Activated CD4-positive, alpha-beta T cell treated with anti-CD3 and anti-CD28 coated beads, Interleukin-2, Interleukin-6, amounts not matched to agents 100 ng/mL and 50 ng/mL, durations not matched to agents 16 hours and 8 hours (primary cell): Measurements from ENCODE around the gene EDARADD.
"Not testable (repeated sequence)": the region's sequence is repeated elsewhere in the genome, so short reads cannot be mapped to it uniquely, and the experiment has no call there.

ENCODE experiments used
- DNase-seq: peaks from one replicate; pipeline ENCODE4 v3.0.0-alpha.2; 2020

Gene EDARADD

GRCh38 chr1:236491469-236492136 lies 97.5 kb downstream of the EDARADD start:
- DNase-seq: no peak

- DNase-seq: no peak
These were observed 98.3 kb downstream of the EDARADD start for GRCh38 chr1:236492378-236492777.

- DNase-seq: no peak
These were observed 100.0 kb downstream of the EDARADD start for GRCh38 chr1:236494082-236494481.

GRCh38 chr1:236494586-236495466 lies 100.7 kb downstream of the EDARADD start:
- no peak for DNase-seq

GRCh38 chr1:236495467-236496112 lies 101.5 kb downstream of the EDARADD start:
- no peak for DNase-seq

- DNase-seq: no peak
These were observed 103.8 kb downstream of the EDARADD start for GRCh38 chr1:236497908-236498307.

GRCh38 chr1:236501093-236501492 lies 107.0 kb downstream of the EDARADD start:
- DNase-seq: no peak

- DNase-seq: no peak
These were observed 108.5 kb downstream of the EDARADD start for GRCh38 chr1:236502579-236502971.

- peak; percentile 22 for DNase-seq
These were observed 109.0 kb downstream of the EDARADD start for GRCh38 chr1:236502972-236503639.

- not testable (repeated sequence) for DNase-seq
These were observed 110.3 kb downstream of the EDARADD start for GRCh38 chr1:236504338-236504737.

- no peak for DNase-seq
These were observed 113.1 kb downstream of the EDARADD start for GRCh38 chr1:236507022-236507700.

- DNase-seq: peak; percentile 77
These were observed 114.5 kb downstream of the EDARADD start for GRCh38 chr1:236508593-236509027.

GRCh38 chr1:236509203-236509602 lies 115.1 kb downstream of the EDARADD start:
- DNase-seq: no peak

GRCh38 chr1:236509647-236510401 lies 115.7 kb downstream of the EDARADD start:
- no peak for DNase-seq

- no peak for DNase-seq
These were observed 117.8 kb downstream of the EDARADD start for GRCh38 chr1:236511735-236512418.

- no peak for DNase-seq
These were observed 120.8 kb downstream of the EDARADD start for GRCh38 chr1:236514703-236515442.

- no peak for DNase-seq
These were observed 121.4 kb downstream of the EDARADD start for GRCh38 chr1:236515443-236515958.

GRCh38 chr1:236516929-236517704 lies 123.0 kb downstream of the EDARADD start:
- peak; percentile 51 for DNase-seq

GRCh38 chr1:236518322-236518721 lies 124.2 kb downstream of the EDARADD start:
- DNase-seq: no peak
